ENCODE data around the gene BMI1.

BMI1 gene

GRCh38 chr10:22319980-22320558 lies 830 bp upstream of the BMI1 start:
- no peak for DNase-seq

- DNase-seq, result peak; percentile 69
Measured at GRCh38 chr10:22321156-22321923, 441 bp downstream of the BMI1 start.

GRCh38 chr10:22321924-22322640 lies 1.2 kb downstream of the BMI1 start:
- DNase-seq, result peak; percentile 28

- DNase-seq, result no peak
Measured at GRCh38 chr10:22322641-22323160, 1.8 kb downstream of the BMI1 start.

GRCh38 chr10:22323538-22324305 lies 2.8 kb downstream of the BMI1 start:
- no peak for DNase-seq

GRCh38 chr10:22324413-22324812 lies 3.5 kb downstream of the BMI1 start:
- DNase-seq, result no peak

GRCh38 chr10:22324893-22325271 lies 4.0 kb downstream of the BMI1 start:
- no peak for DNase-seq

GRCh38 chr10:22325272-22326144 lies 4.6 kb downstream of the BMI1 start:
- peak; percentile 87 for DNase-seq

GRCh38 chr10:22326145-22326702 lies 5.3 kb downstream of the BMI1 start:
- no peak for DNase-seq

- no peak for DNase-seq
Measured at GRCh38 chr10:22329150-22329549, 8.3 kb downstream of the BMI1 start.

- no peak for DNase-seq
Measured at GRCh38 chr10:22332116-22332692, 11.3 kb downstream of the BMI1 start.

GRCh38 chr10:22333167-22333974 lies 12.5 kb downstream of the BMI1 start:
- peak; percentile 70 for DNase-seq

- DNase-seq, result no peak
Measured at GRCh38 chr10:22333975-22334282, 13.0 kb downstream of the BMI1 start.

GRCh38 chr10:22334414-22335172 lies 13.7 kb downstream of the BMI1 start:
- DNase-seq, result no peak

- DNase-seq, result peak; percentile 86
Measured at GRCh38 chr10:22335173-22335933, 14.5 kb downstream of the BMI1 start.

GRCh38 chr10:22338185-22338900 lies 17.4 kb downstream of the BMI1 start:
- DNase-seq, result no peak

- no peak for DNase-seq
Measured at GRCh38 chr10:22338931-22339330, 18.0 kb downstream of the BMI1 start.

- DNase-seq, result no peak
Measured at GRCh38 chr10:22339761-22340328, 18.9 kb downstream of the BMI1 start.

Data from CD4-positive, alpha-beta T cell treated with Interleukin-17A for 1 hour (primary cell).